Caco-2 (cell line): ENCODE data around the gene METTL14. TPM values are rescaled to one million over a fixed set of nuclear protein-coding genes. Genes with fewer than 3 reads are reported as not detected.

Experiments
- BruUV-seq: library from RNA; stranded (reverse); fragments of 400-500 nt; replicated peaks from 2 replicates; lab custom pipeline; 2021; lab: Mats Ljungman, UMichigan
- CTCF ChIA-PET: fragments of 300-600 bp; sonication (Branson Sonifier 250); formaldehyde crosslinking; loops from one replicate; lab custom pipeline; 2022; ENCODE audit warnings: antibody characterized with exemption; lab: Charles Lee
- POLR2A ChIA-PET: fragments of 300-600 bp; sonication (Branson Sonifier 250); formaldehyde crosslinking; loops from one replicate; lab custom pipeline; 2022; ENCODE audit warnings: antibody characterized with exemption; lab: Charles Lee
- DNase-seq, 2 experiments: peaks; one replicate each; pipeline versions ENCODE4 v3.0.0 to v3.0.0-alpha.2; 2020 to 2022
- H3K27me3 ChIP-seq: replicated peaks from 2 replicates; pipeline ENCODE4 v1.6.0; 2011; ENCODE audit warnings: low read length; ENCODE audit not compliant: control insufficient read depth, insufficient read depth
- H3K36me3 ChIP-seq: 2 replicates; pipeline ENCODE4 v1.5.1; 2011; ENCODE audit warnings: low read length; ENCODE audit not compliant: control insufficient read depth, insufficient read depth
- H3K4me1 ChIP-seq: fragments of 250-450 bp; sonication (Bioruptor Pico); 2 replicates; pipeline ENCODE4 v1.5.1; 2020; ENCODE audit warnings: mild to moderate bottlenecking
- H3K4me3 ChIP-seq: 2 replicates; pipeline ENCODE4 v1.5.1; 2011; ENCODE audit warnings: low read depth, mild to moderate bottlenecking, control low read depth, low read length
- H3K9me3 ChIP-seq: fragments of 250-450 bp; sonication (Bioruptor Pico); 2 replicates; pipeline ENCODE4 v1.5.1; 2020; ENCODE audit warnings: mild to moderate bottlenecking, moderate library complexity
- H3K27ac Mint-ChIP-seq: one replicate; pipeline ENCODE4 v1.8.0; 2022; ENCODE audit warnings: mixed read lengths; ENCODE audit not compliant: unreplicated experiment
- H3K27me3 Mint-ChIP-seq: one replicate; pipeline ENCODE4 v1.8.0; 2022; ENCODE audit warnings: mixed read lengths; ENCODE audit not compliant: insufficient read depth, unreplicated experiment
- H3K36me3 Mint-ChIP-seq: one replicate; pipeline ENCODE4 v1.8.0; 2022; ENCODE audit warnings: mild to moderate bottlenecking, mixed read lengths; ENCODE audit not compliant: insufficient read depth, unreplicated experiment
- H3K4me1 Mint-ChIP-seq: one replicate; pipeline ENCODE4 v1.8.0; 2022; ENCODE audit warnings: low read depth, mixed read lengths; ENCODE audit not compliant: unreplicated experiment
- H3K4me3 Mint-ChIP-seq: one replicate; pipeline ENCODE4 v1.8.0; 2022; ENCODE audit warnings: mild to moderate bottlenecking, moderate library complexity, mixed read lengths; ENCODE audit not compliant: unreplicated experiment
- H3K9me3 Mint-ChIP-seq: one replicate; pipeline ENCODE4 v1.8.0; 2022; ENCODE audit warnings: mixed read lengths; ENCODE audit not compliant: unreplicated experiment
- intact Hi-C: fragments of 100-400 bp; cut with micrococcal nuclease; formaldehyde crosslinking; loops from one replicate; pipeline ENCODE4 v1.10.0; 2022; ENCODE audit not compliant: unreplicated experiment
- total RNA-seq: library from RNA; stranded (reverse); gene quantifications from 2 replicates; pipeline ENCODE4 v1.2.3, GENCODE V29; 2022
- TF ChIP-seq, protein P1 (sequence below), 2 experiments: fragments of 200-600 bp in 1 of 2; IDR thresholded peaks; 1 replicate in 1 of 2; 2 replicates in 1 of 2; pipeline versions ENCODE4 v1.5.1 to v1.8.0; 2011 to 2022; ENCODE audit warnings: antibody characterized with exemption in 1 of 2, control low read depth in 1 of 2, inconsistent platforms in 1 of 2, low read depth in 1 of 2, low read length in 1 of 2, mild to moderate bottlenecking in 1 of 2, moderate library complexity in 1 of 2; ENCODE audit not compliant: insufficient read depth in 1 of 2, severe bottlenecking in 1 of 2, unreplicated experiment in 1 of 2

METTL14 gene
- total RNA-seq, 1 experiment from 2014 or later, result 46.7 TPM

DNA sequence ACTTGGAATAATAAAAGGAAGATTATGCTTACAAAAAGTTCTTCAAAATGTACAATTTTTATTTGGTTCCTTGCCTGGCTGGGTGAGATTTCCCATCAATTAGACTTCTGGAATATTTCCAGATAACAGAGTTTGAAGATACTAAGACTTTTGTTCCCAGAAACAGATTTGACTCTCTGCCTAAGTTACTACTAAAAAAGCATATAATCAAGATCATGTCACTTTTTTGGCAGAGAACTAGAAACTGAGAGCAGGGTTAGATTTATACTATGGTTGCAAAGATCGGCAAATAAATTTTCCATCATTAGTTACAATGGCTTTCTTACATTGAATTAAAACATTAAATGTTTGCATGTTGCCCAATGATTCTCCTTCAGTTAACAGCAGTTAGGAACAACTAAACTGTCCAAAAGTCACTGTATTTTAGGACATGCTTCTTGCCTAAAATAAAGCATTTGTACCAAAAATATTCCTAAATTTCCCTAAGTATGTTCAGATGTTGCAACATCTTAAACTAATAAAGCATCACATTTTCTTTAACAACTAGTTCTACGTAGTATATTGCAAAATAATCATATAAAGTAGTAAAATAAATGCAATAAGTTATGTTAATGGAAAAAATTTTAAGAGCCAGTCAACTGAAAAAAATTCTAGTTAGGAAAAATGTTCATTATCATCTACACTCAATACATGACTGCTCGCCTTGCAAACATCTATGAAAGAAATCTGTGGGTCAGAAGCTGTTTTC lies 77.7 kb downstream of the METTL14 start:
- Histone ChIP-seq H3K4me3 (no peak overlapping the region), H3K27me3 (no peaks in the 10 kb centered on the region), H3K36me3 (no peaks in the 10 kb centered on the region), H3K4me1 (no peaks in the 10 kb centered on the region), H3K9me3 (no peaks in the 10 kb centered on the region)
- DNase-seq, result no peak
- no peak overlapping the region for H3K27ac Mint-ChIP-seq
- TF ChIP-seq, protein P1, sequence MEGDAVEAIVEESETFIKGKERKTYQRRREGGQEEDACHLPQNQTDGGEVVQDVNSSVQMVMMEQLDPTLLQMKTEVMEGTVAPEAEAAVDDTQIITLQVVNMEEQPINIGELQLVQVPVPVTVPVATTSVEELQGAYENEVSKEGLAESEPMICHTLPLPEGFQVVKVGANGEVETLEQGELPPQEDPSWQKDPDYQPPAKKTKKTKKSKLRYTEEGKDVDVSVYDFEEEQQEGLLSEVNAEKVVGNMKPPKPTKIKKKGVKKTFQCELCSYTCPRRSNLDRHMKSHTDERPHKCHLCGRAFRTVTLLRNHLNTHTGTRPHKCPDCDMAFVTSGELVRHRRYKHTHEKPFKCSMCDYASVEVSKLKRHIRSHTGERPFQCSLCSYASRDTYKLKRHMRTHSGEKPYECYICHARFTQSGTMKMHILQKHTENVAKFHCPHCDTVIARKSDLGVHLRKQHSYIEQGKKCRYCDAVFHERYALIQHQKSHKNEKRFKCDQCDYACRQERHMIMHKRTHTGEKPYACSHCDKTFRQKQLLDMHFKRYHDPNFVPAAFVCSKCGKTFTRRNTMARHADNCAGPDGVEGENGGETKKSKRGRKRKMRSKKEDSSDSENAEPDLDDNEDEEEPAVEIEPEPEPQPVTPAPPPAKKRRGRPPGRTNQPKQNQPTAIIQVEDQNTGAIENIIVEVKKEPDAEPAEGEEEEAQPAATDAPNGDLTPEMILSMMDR (IDR thresholded peaks at IDR 0.05; ENCODE audit: insufficient read depth in 1 of 2, low read depth in 1 of 2, low read length in 1 of 2, severe bottlenecking in 1 of 2, unreplicated experiment in 1 of 2), result no peak
- ChIA-PET POLR2A (no interaction called here), CTCF (no interaction called here)
- peaks cover 30% of the 10 kb centered on the region for H3K36me3 Mint-ChIP-seq
- no peaks in the 10 kb centered on the region for H3K27me3 Mint-ChIP-seq
- BruUV-seq, result no TSS peak
- no peak overlapping the region for H3K4me3 Mint-ChIP-seq
- intact Hi-C loops, result no loop called here
- H3K9me3 Mint-ChIP-seq, result no peaks in the 10 kb centered on the region
- H3K4me1 Mint-ChIP-seq, result no peaks in the 10 kb centered on the region

Other genes with a start within 250 kb of the METTL14 start
- gene SEC24D, start 150.7 kb downstream of the METTL14 start, total RNA-seq, result 32.0 and 33.0 TPM in 2 replicates
- 0.09 and 0.16 TPM in 2 replicates for gene SYNPO2, start 203.5 kb downstream of the METTL14 start, total RNA-seq